Esophagus squamous epithelium (tissue), 5 donors: Measurements from ENCODE around the gene SHMT1. TPM values are rescaled to one million over a fixed set of nuclear protein-coding genes. Genes with fewer than 3 reads are reported as not detected.

ENCODE experiments used
- DNase-seq: peaks from one replicate; lab custom pipeline; 2025; lab: John Stamatoyannopoulos, UW
- H3K27ac ChIP-seq, 4 donors: fragments of 200-600 bp; sonication (generic); one replicate each; pipeline ENCODE4 v1.5.1; 2016 to 2019; ENCODE audit warnings: mild to moderate bottlenecking in 1 of 4
- H3K27me3 ChIP-seq, 4 donors: fragments of 200-600 bp; sonication (generic); 1 replicate in 3 of 4; 2 replicates in 1 of 4; pipeline versions ENCODE4 v1.5.1 to v1.6.0; 2017 to 2021; ENCODE audit warnings: antibody characterized with exemption in 1 of 4
- H3K36me3 ChIP-seq, 3 donors: fragments of 200-600 bp; sonication (generic); one replicate each; pipeline ENCODE4 v1.5.1; 2016 to 2019
- H3K4me1 ChIP-seq, 3 donors: fragments of 200-600 bp; sonication (generic); one replicate each; pipeline ENCODE4 v1.5.1; 2017 to 2019
- H3K4me3 ChIP-seq, 4 donors: fragments of 200-600 bp; sonication (generic); 1 replicate in 3 of 4; 2 replicates in 1 of 4; pipeline ENCODE4 v1.5.1; 2016 to 2019; ENCODE audit warnings: mild to moderate bottlenecking in 2 of 4, moderate library complexity in 1 of 4
- H3K9me3 ChIP-seq, 3 donors: fragments of 200-600 bp; sonication (generic); one replicate each; pipeline ENCODE4 v1.5.1; 2016 to 2019
- POLR2A ChIP-seq, 4 donors: fragments of 450-650 bp; IDR thresholded peaks; one replicate each; pipeline ENCODE4 v1.6.1; 2017; ENCODE audit warnings: antibody characterized with exemption in 4 of 4, mild to moderate bottlenecking in 4 of 4, moderate library complexity in 3 of 4
- WGBS, 2 donors: methylation state at CpG; one replicate each; pipeline ENCODE4 v1.1.5; 2018; 5-methylcytosine and 5-hydroxymethylcytosine counted together
- intact Hi-C: fragments of 100-400 bp; cut with DNase I; formaldehyde crosslinking; loops from one replicate; pipeline ENCODE4 v1.15.0; 2022
- total RNA-seq, 4 donors: library from RNA; depleted of rRNA; stranded (reverse); fragments of >200 nt; gene quantifications; one replicate each; pipeline ENCODE4 v1.1.0, GENCODE V29; 2016
- TF ChIP-seq, protein P1 (sequence below), 6 experiments: fragments of 450-650 bp in 4 of 6; fragments of 200-600 bp in 2 of 6; sonication (generic) in 2 of 6; IDR thresholded peaks; one replicate each; pipeline ENCODE4 v1.5.1; 2016 to 2019; ENCODE audit warnings: antibody characterized with exemption in 6 of 6, mild to moderate bottlenecking in 4 of 6, moderate library complexity in 4 of 6
- donor health status: DM: yes; HTN: yes; CAD: no.

Gene SHMT1
- total RNA-seq, 4 donors from 2014 or later: 64.1 to 124 (median 67.9) TPM

DNA sequence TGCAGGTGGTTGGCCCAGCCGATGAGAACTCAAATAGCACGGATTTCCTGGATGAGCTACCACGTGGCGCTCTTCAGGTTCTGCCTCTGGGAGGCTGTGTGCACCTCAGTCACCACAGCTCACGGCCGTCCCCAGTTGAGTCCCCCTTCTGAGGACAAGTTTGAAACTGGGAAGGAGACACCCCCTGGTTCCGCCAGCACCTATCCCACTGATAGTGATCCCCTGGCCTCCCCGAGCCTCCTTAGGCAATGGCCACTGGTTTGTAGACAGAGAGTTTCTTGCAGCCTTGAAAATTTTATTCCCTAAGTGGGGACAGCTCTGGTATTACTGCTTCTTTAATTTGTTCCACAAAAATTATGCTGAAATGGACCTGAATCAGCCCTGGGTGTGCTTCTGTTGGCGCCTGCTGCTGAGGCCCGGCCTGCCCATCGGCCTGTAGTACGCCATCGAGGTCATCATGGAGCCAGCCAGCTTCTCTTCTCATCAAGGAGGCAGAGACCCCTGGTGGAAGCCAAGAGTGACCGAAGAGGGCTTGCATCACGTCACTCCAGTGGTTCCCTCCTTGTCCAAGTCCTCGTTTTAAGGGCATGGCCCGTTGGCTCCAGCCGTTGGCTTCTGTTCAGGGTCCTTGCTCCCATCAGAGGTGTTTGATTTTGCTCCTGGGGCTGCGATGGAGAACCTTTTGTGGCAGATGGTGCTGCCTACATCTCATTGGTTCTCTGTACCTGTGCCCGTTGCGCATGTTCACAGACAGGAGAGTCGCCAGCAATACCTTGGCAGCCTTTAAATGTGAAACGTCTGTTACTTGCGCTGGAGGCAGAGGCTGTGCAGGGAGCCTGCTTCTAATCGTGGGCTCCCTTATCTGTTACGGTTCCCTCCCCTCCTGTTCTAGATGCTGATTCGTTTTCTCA, 39.0 kb downstream of the SHMT1 start:
- intact Hi-C loops: no loop called here
- H3K4me3 ChIP-seq: no peak overlapping the region
- H3K4me1 ChIP-seq: peaks cover 8 to 22% (median 13%) of the 10 kb centered on the region in 3 donors
- no peak for DNase-seq
- H3K36me3 ChIP-seq: peaks cover 21 to 100% (median 56%) of the 10 kb centered on the region in 3 donors
- 88 to 89% methylated on average over 26 to 27 of the region's 27 CpGs for WGBS, 2 donors
- TF ChIP-seq POLR2A (IDR thresholded peaks at IDR 0.05): no peak
- TF ChIP-seq, protein P1, sequence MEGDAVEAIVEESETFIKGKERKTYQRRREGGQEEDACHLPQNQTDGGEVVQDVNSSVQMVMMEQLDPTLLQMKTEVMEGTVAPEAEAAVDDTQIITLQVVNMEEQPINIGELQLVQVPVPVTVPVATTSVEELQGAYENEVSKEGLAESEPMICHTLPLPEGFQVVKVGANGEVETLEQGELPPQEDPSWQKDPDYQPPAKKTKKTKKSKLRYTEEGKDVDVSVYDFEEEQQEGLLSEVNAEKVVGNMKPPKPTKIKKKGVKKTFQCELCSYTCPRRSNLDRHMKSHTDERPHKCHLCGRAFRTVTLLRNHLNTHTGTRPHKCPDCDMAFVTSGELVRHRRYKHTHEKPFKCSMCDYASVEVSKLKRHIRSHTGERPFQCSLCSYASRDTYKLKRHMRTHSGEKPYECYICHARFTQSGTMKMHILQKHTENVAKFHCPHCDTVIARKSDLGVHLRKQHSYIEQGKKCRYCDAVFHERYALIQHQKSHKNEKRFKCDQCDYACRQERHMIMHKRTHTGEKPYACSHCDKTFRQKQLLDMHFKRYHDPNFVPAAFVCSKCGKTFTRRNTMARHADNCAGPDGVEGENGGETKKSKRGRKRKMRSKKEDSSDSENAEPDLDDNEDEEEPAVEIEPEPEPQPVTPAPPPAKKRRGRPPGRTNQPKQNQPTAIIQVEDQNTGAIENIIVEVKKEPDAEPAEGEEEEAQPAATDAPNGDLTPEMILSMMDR (IDR thresholded peaks at IDR 0.05): no peak
- no peaks in the 10 kb centered on the region for H3K27me3 ChIP-seq
- no peaks in the 10 kb centered on the region for H3K9me3 ChIP-seq
- H3K27ac ChIP-seq: no peak overlapping the region

GRCh38 chr17:18323507-18324139, 39.7 kb downstream of the SHMT1 start:
- WGBS, 2 donors: 66 to 88% methylated on average over 3 to 9 of the region's 16 CpGs
- Histone ChIP-seq H3K36me3 (peaks cover 21 to 100% (median 51%) of the 10 kb centered on the region in 3 donors), H3K27me3 (no peaks in the 10 kb centered on the region), H3K4me1 (peaks cover 15 to 30% (median 20%) of the 10 kb centered on the region in 3 donors), H3K9me3 (no peaks in the 10 kb centered on the region), H3K27ac (no peak overlapping the region), H3K4me3 (no peak overlapping the region)
- DNase-seq: no peak
- intact Hi-C loops: no loop called here
- TF ChIP-seq, protein P1 (IDR thresholded peaks at IDR 0.05): no peak
- no peak for TF ChIP-seq POLR2A (IDR thresholded peaks at IDR 0.05)

- H3K4me1 ChIP-seq: peaks cover 18 to 36% (median 26%) of the 10 kb centered on the region in 3 donors
- no peak for TF ChIP-seq POLR2A (IDR thresholded peaks at IDR 0.05)
- TF ChIP-seq, protein P1 (IDR thresholded peaks at IDR 0.05): peak in 1 of 6 experiments; percentile 18
- no peak overlapping the region for H3K4me3 ChIP-seq
- 51 to 90% methylated on average over 2 to 3 of the region's 3 CpGs for WGBS, 2 donors
- H3K27ac ChIP-seq: no peak overlapping the region
- H3K9me3 ChIP-seq: no peaks in the 10 kb centered on the region
- H3K36me3 ChIP-seq: peaks cover 21 to 100% (median 48%) of the 10 kb centered on the region in 3 donors
- intact Hi-C loops: no loop called here
- no peak for DNase-seq
- no peaks in the 10 kb centered on the region for H3K27me3 ChIP-seq
Observed at GRCh38 chr17:18323007-18323406, 40.3 kb downstream of the SHMT1 start.

DNA sequence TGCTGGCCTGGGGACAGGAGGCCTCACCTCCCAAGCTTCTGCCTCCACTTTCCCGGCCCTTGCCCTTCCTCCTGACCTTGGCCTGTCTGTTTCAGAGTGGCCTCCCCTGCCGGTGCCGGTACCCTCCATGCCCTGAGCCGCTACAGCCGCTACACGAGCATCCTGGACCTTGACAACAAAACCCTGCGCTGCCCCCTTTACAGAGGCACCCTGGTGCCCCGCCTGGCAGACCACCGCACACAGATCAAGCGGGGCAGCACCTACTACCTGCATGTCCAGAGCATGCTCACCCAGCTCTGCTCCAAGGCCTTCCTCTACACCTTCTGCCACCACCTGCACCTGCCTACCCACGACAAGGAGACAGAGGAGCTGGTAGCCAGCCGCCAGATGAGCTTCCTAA, 40.8 kb downstream of the SHMT1 start:
- no peak for DNase-seq
- peaks cover 23 to 41% (median 31%) of the 10 kb centered on the region in 3 donors for H3K4me1 ChIP-seq
- 91 to 95% methylated on average over 7 to 9 of the region's 12 CpGs for WGBS, 2 donors
- TF ChIP-seq POLR2A (IDR thresholded peaks at IDR 0.05): no peak
- TF ChIP-seq, protein P1 (IDR thresholded peaks at IDR 0.05): no peak
- no peaks in the 10 kb centered on the region for H3K27me3 ChIP-seq
- intact Hi-C loops: no loop called here
- H3K36me3 ChIP-seq: peaks cover 21 to 100% (median 46%) of the 10 kb centered on the region in 3 donors
- H3K9me3 ChIP-seq: no peaks in the 10 kb centered on the region
- no peak overlapping the region for H3K4me3 ChIP-seq
- H3K27ac ChIP-seq: no peak overlapping the region

GRCh38 chr17:18321309-18321708, 42.0 kb downstream of the SHMT1 start:
- no peaks in the 10 kb centered on the region for H3K27me3 ChIP-seq
- WGBS, 2 donors: 100% methylated on average over 1 of the region's 5 CpGs
- intact Hi-C loops: no loop called here
- H3K27ac ChIP-seq: no peak overlapping the region
- TF ChIP-seq, protein P1 (IDR thresholded peaks at IDR 0.05): no peak
- no peak for TF ChIP-seq POLR2A (IDR thresholded peaks at IDR 0.05)
- H3K4me1 ChIP-seq: peaks cover 34 to 53% (median 43%) of the 10 kb centered on the region in 3 donors
- no peak overlapping the region for H3K4me3 ChIP-seq
- peaks cover 21 to 100% (median 39%) of the 10 kb centered on the region in 3 donors for H3K36me3 ChIP-seq
- H3K9me3 ChIP-seq: no peaks in the 10 kb centered on the region
- no peak for DNase-seq
